Tongue (tissue), 2 donors: Measurements from ENCODE around the gene CHAT. TPM values are rescaled to one million over a fixed set of nuclear protein-coding genes. Genes with fewer than 3 reads are reported as not detected.

ENCODE experiments used
- DNase-seq: peaks from one replicate; pipeline ENCODE4 v3.0.0-alpha.2; 2015
- total RNA-seq: library from RNA; depleted of rRNA; stranded (reverse); fragments of >200 nt; gene quantifications from one replicate; pipeline ENCODE4 v1.2.3, GENCODE V29; 2014

CHAT gene
- total RNA-seq, 1 donor from 2014 or later: not detected

GRCh38 chr10:49597426-49598163 lies 16.2 kb upstream of the CHAT start:
- DNase-seq: no peak

- no peak for DNase-seq
Measured at GRCh38 chr10:49598164-49598856, 15.5 kb upstream of the CHAT start.

GRCh38 chr10:49598986-49599385 lies 14.9 kb upstream of the CHAT start:
- DNase-seq: no peak

GRCh38 chr10:49599546-49599945 lies 14.3 kb upstream of the CHAT start:
- no peak for DNase-seq

- DNase-seq: no peak
Measured at GRCh38 chr10:49600046-49600445, 13.8 kb upstream of the CHAT start.

- no peak for DNase-seq
Measured at GRCh38 chr10:49600781-49601400, 12.9 kb upstream of the CHAT start.

- DNase-seq: no peak
Measured at GRCh38 chr10:49601857-49602256, 12.0 kb upstream of the CHAT start.

- DNase-seq: no peak
Measured at GRCh38 chr10:49602380-49603023, 11.3 kb upstream of the CHAT start.

- no peak for DNase-seq
Measured at GRCh38 chr10:49605216-49605938, 8.5 kb upstream of the CHAT start.

- DNase-seq: no peak
Measured at GRCh38 chr10:49605939-49606509, 7.8 kb upstream of the CHAT start.

- DNase-seq: peak; percentile 85
Measured at GRCh38 chr10:49606981-49607535, 6.8 kb upstream of the CHAT start.

GRCh38 chr10:49608166-49609005 lies 5.5 kb upstream of the CHAT start:
- no peak for DNase-seq

- no peak for DNase-seq
Measured at GRCh38 chr10:49609006-49609282, 4.9 kb upstream of the CHAT start.

- peak; percentile 13 for DNase-seq
Measured at GRCh38 chr10:49609283-49610113, 4.3 kb upstream of the CHAT start.

GRCh38 chr10:49610114-49610457 lies 3.8 kb upstream of the CHAT start, which contains the start of gene SLC18A3:
SLC18A3 (plus strand) TSS chr10:49610310; CDS start chr10:49610741, 431 bp downstream.
- DNase-seq: peak; percentile 25

GRCh38 chr10:49610458-49611165 lies 3.2 kb upstream of the CHAT start:
- DNase-seq: no peak

GRCh38 chr10:49611166-49611815 lies 2.5 kb upstream of the CHAT start:
- no peak for DNase-seq

GRCh38 chr10:49611816-49612512 lies 1.9 kb upstream of the CHAT start:
- DNase-seq: no peak
